Breast epithelium (tissue), 3 donors: Measurements from ENCODE around the gene KYNU.

Source experiments
- CTCF ChIP-seq, 3 donors: fragments of 450-650 bp; IDR thresholded peaks; one replicate each; pipeline ENCODE4 v1.5.1; 2016 to 2017; ENCODE audit warnings: antibody characterized with exemption in 3 of 3, mild to moderate bottlenecking in 3 of 3, moderate library complexity in 3 of 3
- POLR2A ChIP-seq: fragments of 450-650 bp; IDR thresholded peaks from one replicate; pipeline ENCODE4 v1.6.1; 2016; ENCODE audit warnings: antibody characterized with exemption, mild to moderate bottlenecking, moderate library complexity
- POLR2AphosphoS5 ChIP-seq, 3 donors: sonication (generic); formaldehyde crosslinking; IDR thresholded peaks; one replicate each; pipeline ENCODE4 v1.6.1; 2017; ENCODE audit warnings: antibody characterized with exemption in 3 of 3

- TF ChIP-seq POLR2A: no peak
- no peak for TF ChIP-seq CTCF (IDR thresholded peaks at IDR 0.05)
- no peak for TF ChIP-seq POLR2AphosphoS5 (IDR thresholded peaks at IDR 0.05)
Observed at GRCh38 chr2:142918624-142919023, 41.2 kb downstream of the KYNU start.
